ENCODE results near the gene THAP9.

THAP9 gene

GRCh38 chr4:82919386-82919785 is 18.9 kb downstream of the THAP9 start:
- H3K4me2 ChIP-seq (ENCODE audit: low read length, poor library complexity, severe bottlenecking): no peak overlapping the region
- H3K4me1 ChIP-seq (ENCODE audit: control insufficient read depth, insufficient read depth, low read depth, low read length): peaks cover 2% of the 10 kb centered on the region
- WGBS: 100% methylated on average over 1 of the region's 2 CpGs
- H2BK120ac ChIP-seq (ENCODE audit: low read depth, low read length): no peak overlapping the region
- H2AK5ac ChIP-seq (ENCODE audit: low read length, severe bottlenecking): no peak overlapping the region
- no peak overlapping the region for H2BK5ac ChIP-seq (ENCODE audit: low read depth, low read length, poor library complexity, severe bottlenecking)
- H2AFZ ChIP-seq (ENCODE audit: low read depth, low read length): no peak overlapping the region
- no peak overlapping the region for H3K14ac ChIP-seq (ENCODE audit: low read length in 2 of 2)
- H3K9me3 ChIP-seq (ENCODE audit: control insufficient read depth, low read length): no peaks in the 10 kb centered on the region
- no peak overlapping the region for H4K91ac ChIP-seq (ENCODE audit: low read length)
- H3K23ac ChIP-seq (ENCODE audit: low read length in 2 of 2): no peak overlapping the region
- no peaks in the 10 kb centered on the region for H3K27me3 ChIP-seq (ENCODE audit: control insufficient read depth in 1 of 2, insufficient read depth in 1 of 2, low read length in 2 of 2)
- H2BK12ac ChIP-seq (ENCODE audit: low read length in 2 of 2): no peak overlapping the region
- H3K36me3 ChIP-seq (ENCODE audit: control insufficient read depth in 1 of 2, insufficient read depth in 2 of 2, low read depth in 1 of 2, low read length in 2 of 2): peaks cover 6 to 12% of the 10 kb centered on the region in 2 experiments
- H3K4ac ChIP-seq (ENCODE audit: low read depth in 1 of 2, low read length in 2 of 2): no peak overlapping the region
- H2BK15ac ChIP-seq (ENCODE audit: low read depth, poor library complexity, severe bottlenecking): no peak overlapping the region
- no peak overlapping the region for H3K9ac ChIP-seq (ENCODE audit: low read length)
- no peak for DNase-seq
- no peak overlapping the region for H4K8ac ChIP-seq (ENCODE audit: low read length)
- no peak overlapping the region for H3K27ac ChIP-seq (ENCODE audit: low read length, poor library complexity, severe bottlenecking)
- no peak overlapping the region for H3K18ac ChIP-seq (ENCODE audit: low read depth in 1 of 2, low read length in 2 of 2)
- no peak overlapping the region for H3K4me3 ChIP-seq (ENCODE audit: insufficient read depth in 1 of 2, low read depth in 1 of 2, low read length in 2 of 2)
- H3K79me1 ChIP-seq (replicated peaks; ENCODE audit: low read length, poor library complexity, severe bottlenecking): no peaks in the 10 kb centered on the region

DNA sequence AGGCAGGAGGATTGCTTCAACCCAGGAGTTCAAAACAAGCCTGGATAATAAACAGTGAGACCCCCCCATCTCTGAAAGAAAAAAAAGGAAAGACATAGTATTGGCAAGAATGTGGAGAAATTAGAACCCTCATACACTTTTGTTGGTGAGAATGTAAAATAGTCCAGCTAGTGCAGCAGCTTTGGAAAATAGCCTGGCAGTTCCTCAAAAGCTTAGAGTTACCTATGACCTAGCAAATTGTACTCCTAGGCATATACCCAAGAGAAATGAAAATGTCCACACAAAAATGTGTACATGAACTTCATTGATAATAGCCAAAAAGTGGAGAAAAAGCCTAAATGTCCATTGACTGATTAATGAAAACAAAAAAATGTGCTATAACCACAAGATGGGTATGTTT is 21.3 kb downstream of the THAP9 start:
- DNase-seq: no peak
- Histone ChIP-seq H2BK15ac (ENCODE audit: low read depth, poor library complexity, severe bottlenecking) (no peak overlapping the region), H4K8ac (ENCODE audit: low read length) (no peak overlapping the region), H3K14ac (ENCODE audit: low read length in 2 of 2) (no peak overlapping the region), H2BK12ac (ENCODE audit: low read length in 2 of 2) (no peak overlapping the region), H3K9me3 (ENCODE audit: control insufficient read depth, low read length) (no peaks in the 10 kb centered on the region), H3K79me1 (replicated peaks; ENCODE audit: low read length, poor library complexity, severe bottlenecking) (no peaks in the 10 kb centered on the region), H3K27me3 (ENCODE audit: control insufficient read depth in 1 of 2, insufficient read depth in 1 of 2, low read length in 2 of 2) (no peaks in the 10 kb centered on the region), H3K9ac (ENCODE audit: low read length) (no peak overlapping the region), H3K4me2 (ENCODE audit: low read length, poor library complexity, severe bottlenecking) (no peak overlapping the region), H2BK5ac (ENCODE audit: low read depth, low read length, poor library complexity, severe bottlenecking) (no peak overlapping the region), H3K36me3 (ENCODE audit: control insufficient read depth in 1 of 2, insufficient read depth in 2 of 2, low read depth in 1 of 2, low read length in 2 of 2) (peaks cover 6 to 11% of the 10 kb centered on the region in 2 experiments), H3K18ac (ENCODE audit: low read depth in 1 of 2, low read length in 2 of 2) (no peak overlapping the region), H2BK120ac (ENCODE audit: low read depth, low read length) (no peak overlapping the region), H3K4me1 (ENCODE audit: control insufficient read depth, insufficient read depth, low read depth, low read length) (peaks cover 2% of the 10 kb centered on the region), H3K4ac (ENCODE audit: low read depth in 1 of 2, low read length in 2 of 2) (no peak overlapping the region), H2AFZ (ENCODE audit: low read depth, low read length) (no peak overlapping the region), H3K4me3 (ENCODE audit: insufficient read depth in 1 of 2, low read depth in 1 of 2, low read length in 2 of 2) (no peak overlapping the region), H4K91ac (ENCODE audit: low read length) (no peak overlapping the region), H2AK5ac (ENCODE audit: low read length, severe bottlenecking) (no peak overlapping the region), H3K27ac (ENCODE audit: low read length, poor library complexity, severe bottlenecking) (no peak overlapping the region), H3K23ac (ENCODE audit: low read length in 2 of 2) (no peak overlapping the region)

DNA sequence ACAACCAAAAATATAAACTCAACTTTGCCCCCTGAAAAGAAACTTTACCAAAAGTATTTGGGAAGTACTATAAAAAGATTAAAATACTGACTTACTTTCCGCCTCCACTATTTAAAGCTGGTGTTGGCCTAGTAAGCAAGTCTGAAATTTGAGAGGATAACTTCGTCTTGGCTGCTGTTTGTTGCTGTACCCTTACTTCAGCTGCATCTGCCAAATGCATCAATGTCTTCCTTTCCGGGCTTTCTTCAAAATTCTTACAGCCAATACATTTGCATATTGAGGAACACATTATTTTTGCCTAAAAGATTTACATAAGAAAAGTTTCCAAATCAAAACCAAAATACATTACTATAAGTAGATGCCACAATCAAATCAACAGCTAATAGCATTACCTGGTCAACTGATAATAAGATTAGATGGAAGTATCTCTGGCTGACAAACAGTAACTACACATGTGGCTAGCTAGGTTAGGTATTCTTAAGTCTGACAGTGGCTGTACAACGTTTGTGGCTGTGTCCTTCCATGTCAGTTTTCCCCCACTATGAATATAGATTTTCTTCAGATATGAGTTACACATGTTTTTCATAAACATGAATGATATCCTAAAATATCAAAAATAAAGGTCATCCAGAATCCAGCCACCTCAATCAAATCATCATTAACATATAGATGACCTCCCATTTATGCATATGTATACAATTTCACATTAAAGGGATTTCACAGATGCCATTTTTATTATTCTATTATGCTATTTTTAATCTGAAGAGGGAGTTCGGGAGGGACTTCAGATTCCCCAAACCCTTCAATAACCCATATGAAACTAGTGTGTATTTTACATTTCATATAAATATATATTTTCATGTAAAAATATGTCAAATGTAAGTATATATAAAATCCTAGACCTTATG is 30.6 kb downstream of the THAP9 start:
- Histone ChIP-seq H2AFZ (ENCODE audit: low read depth, low read length) (no peak overlapping the region), H3K4me1 (ENCODE audit: control insufficient read depth, insufficient read depth, low read depth, low read length) (no peaks in the 10 kb centered on the region), H3K18ac (ENCODE audit: low read depth in 1 of 2, low read length in 2 of 2) (no peak overlapping the region), H2BK5ac (ENCODE audit: low read depth, low read length, poor library complexity, severe bottlenecking) (no peak overlapping the region), H3K9me3 (ENCODE audit: control insufficient read depth, low read length) (no peaks in the 10 kb centered on the region), H3K79me1 (replicated peaks; ENCODE audit: low read length, poor library complexity, severe bottlenecking) (no peaks in the 10 kb centered on the region), H3K36me3 (ENCODE audit: control insufficient read depth in 1 of 2, insufficient read depth in 2 of 2, low read depth in 1 of 2, low read length in 2 of 2) (peaks cover 0 to 60% of the 10 kb centered on the region in 2 experiments), H3K23ac (ENCODE audit: low read length in 2 of 2) (no peak overlapping the region), H2BK15ac (ENCODE audit: low read depth, poor library complexity, severe bottlenecking) (no peak overlapping the region), H3K14ac (ENCODE audit: low read length in 2 of 2) (no peak overlapping the region), H3K4me3 (ENCODE audit: insufficient read depth in 1 of 2, low read depth in 1 of 2, low read length in 2 of 2) (no peak overlapping the region), H3K27ac (ENCODE audit: low read length, poor library complexity, severe bottlenecking) (no peak overlapping the region), H2BK120ac (ENCODE audit: low read depth, low read length) (no peak overlapping the region), H3K4ac (ENCODE audit: low read depth in 1 of 2, low read length in 2 of 2) (no peak overlapping the region), H3K9ac (ENCODE audit: low read length) (no peak overlapping the region), H4K8ac (ENCODE audit: low read length) (no peak overlapping the region), H2BK12ac (ENCODE audit: low read length in 2 of 2) (no peak overlapping the region), H3K27me3 (ENCODE audit: control insufficient read depth in 1 of 2, insufficient read depth in 1 of 2, low read length in 2 of 2) (no peaks in the 10 kb centered on the region), H4K91ac (ENCODE audit: low read length) (no peak overlapping the region), H3K4me2 (ENCODE audit: low read length, poor library complexity, severe bottlenecking) (no peak overlapping the region), H2AK5ac (ENCODE audit: low read length, severe bottlenecking) (no peak overlapping the region)
- DNase-seq: no peak
- WGBS: 99% methylated on average over 4 of the region's 5 CpGs

DNA sequence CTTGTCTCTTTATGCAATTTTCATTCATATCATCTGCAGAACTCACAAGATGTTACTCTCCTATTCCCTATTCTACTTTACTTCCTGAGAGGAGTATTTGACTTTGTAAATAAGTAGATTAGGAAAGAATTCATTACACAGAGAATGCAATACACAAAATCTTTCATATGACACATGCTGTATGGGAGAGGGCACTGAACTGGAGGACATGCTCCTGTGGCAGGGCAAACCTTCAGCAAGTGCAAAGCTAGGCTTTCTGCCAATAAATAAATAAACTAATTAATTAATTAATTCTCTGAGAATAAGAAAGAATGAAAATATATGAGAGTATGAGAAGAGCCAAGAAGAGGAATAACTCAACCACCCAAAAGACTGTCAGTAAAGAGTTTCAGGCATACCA is 33.9 kb downstream of the THAP9 start:
- H3K14ac ChIP-seq (ENCODE audit: low read length in 2 of 2): no peak overlapping the region
- no peak overlapping the region for H2BK120ac ChIP-seq (ENCODE audit: low read depth, low read length)
- H4K91ac ChIP-seq (ENCODE audit: low read length): no peak overlapping the region
- no peak overlapping the region for H2AFZ ChIP-seq (ENCODE audit: low read depth, low read length)
- H3K27me3 ChIP-seq (ENCODE audit: control insufficient read depth in 1 of 2, insufficient read depth in 1 of 2, low read length in 2 of 2): no peaks in the 10 kb centered on the region
- no peak overlapping the region for H3K18ac ChIP-seq (ENCODE audit: low read depth in 1 of 2, low read length in 2 of 2)
- no peak overlapping the region for H4K8ac ChIP-seq (ENCODE audit: low read length)
- H3K23ac ChIP-seq (ENCODE audit: low read length in 2 of 2): no peak overlapping the region
- H2BK15ac ChIP-seq (ENCODE audit: low read depth, poor library complexity, severe bottlenecking): no peak overlapping the region
- H2BK12ac ChIP-seq (ENCODE audit: low read length in 2 of 2): no peak overlapping the region
- H3K4me2 ChIP-seq (ENCODE audit: low read length, poor library complexity, severe bottlenecking): no peak overlapping the region
- no peaks in the 10 kb centered on the region for H3K9me3 ChIP-seq (ENCODE audit: control insufficient read depth, low read length)
- DNase-seq: no peak
- no peaks in the 10 kb centered on the region for H3K4me1 ChIP-seq (ENCODE audit: control insufficient read depth, insufficient read depth, low read depth, low read length)
- H3K79me1 ChIP-seq (replicated peaks; ENCODE audit: low read length, poor library complexity, severe bottlenecking): no peaks in the 10 kb centered on the region
- H2BK5ac ChIP-seq (ENCODE audit: low read depth, low read length, poor library complexity, severe bottlenecking): no peak overlapping the region
- H3K4ac ChIP-seq (ENCODE audit: low read depth in 1 of 2, low read length in 2 of 2): no peak overlapping the region
- no peak overlapping the region for H3K9ac ChIP-seq (ENCODE audit: low read length)
- H2AK5ac ChIP-seq (ENCODE audit: low read length, severe bottlenecking): no peak overlapping the region
- H3K27ac ChIP-seq (ENCODE audit: low read length, poor library complexity, severe bottlenecking): no peak overlapping the region
- H3K36me3 ChIP-seq (ENCODE audit: control insufficient read depth in 1 of 2, insufficient read depth in 2 of 2, low read depth in 1 of 2, low read length in 2 of 2): peaks cover 2 to 79% of the 10 kb centered on the region in 2 experiments
- no peak overlapping the region for H3K4me3 ChIP-seq (ENCODE audit: insufficient read depth in 1 of 2, low read depth in 1 of 2, low read length in 2 of 2)
